ENCODE data around the gene CAMTA1. TPM values are rescaled to one million over a fixed set of nuclear protein-coding genes. Genes with fewer than 3 reads are reported as not detected.

CAMTA1 gene
- total and polyA plus RNA-seq, 8 donors: 13.0 to 54.2 (median 23.6) TPM

GRCh38 chr1:7420098-7420445 is 634.8 kb downstream of the CAMTA1 start:
- Histone ChIP-seq H3K4me1 (no peaks in the 10 kb centered on the region), H3K36me3 (no peaks in the 10 kb centered on the region), H3K27me3 (no peaks in the 10 kb centered on the region), H3K4me3 (no peak overlapping the region), H3K9me3 (no peaks in the 10 kb centered on the region), H3K27ac (no peak overlapping the region)
- no peak for FAIRE-seq
- ATAC-seq: no peak
- intact Hi-C loops (cut with DNase I): no loop called here
- peak in 3 of 6 donors; percentile 1 to 22 (median 8) for DNase-seq
- TF ChIP-seq, protein P1, sequence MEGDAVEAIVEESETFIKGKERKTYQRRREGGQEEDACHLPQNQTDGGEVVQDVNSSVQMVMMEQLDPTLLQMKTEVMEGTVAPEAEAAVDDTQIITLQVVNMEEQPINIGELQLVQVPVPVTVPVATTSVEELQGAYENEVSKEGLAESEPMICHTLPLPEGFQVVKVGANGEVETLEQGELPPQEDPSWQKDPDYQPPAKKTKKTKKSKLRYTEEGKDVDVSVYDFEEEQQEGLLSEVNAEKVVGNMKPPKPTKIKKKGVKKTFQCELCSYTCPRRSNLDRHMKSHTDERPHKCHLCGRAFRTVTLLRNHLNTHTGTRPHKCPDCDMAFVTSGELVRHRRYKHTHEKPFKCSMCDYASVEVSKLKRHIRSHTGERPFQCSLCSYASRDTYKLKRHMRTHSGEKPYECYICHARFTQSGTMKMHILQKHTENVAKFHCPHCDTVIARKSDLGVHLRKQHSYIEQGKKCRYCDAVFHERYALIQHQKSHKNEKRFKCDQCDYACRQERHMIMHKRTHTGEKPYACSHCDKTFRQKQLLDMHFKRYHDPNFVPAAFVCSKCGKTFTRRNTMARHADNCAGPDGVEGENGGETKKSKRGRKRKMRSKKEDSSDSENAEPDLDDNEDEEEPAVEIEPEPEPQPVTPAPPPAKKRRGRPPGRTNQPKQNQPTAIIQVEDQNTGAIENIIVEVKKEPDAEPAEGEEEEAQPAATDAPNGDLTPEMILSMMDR (IDR thresholded peaks at IDR 0.05): no peak
- 72 to 75% methylated on average over 9 of the region's 9 CpGs for WGBS, 2 donors

DNA sequence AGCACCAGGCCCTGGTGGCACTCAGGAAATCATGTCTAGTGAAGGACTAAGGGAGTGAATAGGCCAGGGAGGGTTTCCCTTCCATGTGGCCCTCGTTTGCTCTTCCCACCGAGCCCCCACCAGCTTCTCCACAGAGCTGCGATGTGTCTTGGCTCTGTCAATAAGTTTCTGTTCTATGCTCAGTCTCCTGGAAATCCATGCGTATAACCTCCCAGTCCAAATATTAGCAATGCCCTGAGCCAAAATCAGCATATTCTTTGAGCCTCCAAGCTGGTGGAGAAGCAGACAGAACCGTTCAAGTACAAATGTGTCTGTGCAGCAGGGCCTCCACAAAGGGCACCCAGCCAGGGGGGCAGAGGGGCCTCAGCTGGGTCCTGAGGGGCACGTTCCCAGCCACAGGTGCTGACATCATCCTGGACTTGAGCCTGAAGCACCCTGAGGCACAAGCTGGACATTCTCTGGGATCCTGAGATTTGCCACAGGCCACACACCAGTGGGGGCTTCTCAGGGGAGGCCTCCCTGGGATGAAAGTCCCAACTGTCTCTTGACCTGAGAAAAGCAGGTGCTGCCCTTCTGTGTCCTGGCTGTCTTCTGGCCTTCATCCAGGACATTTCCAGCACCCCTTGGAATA is 635.3 kb downstream of the CAMTA1 start:
- Histone ChIP-seq H3K27me3 (no peaks in the 10 kb centered on the region), H3K36me3 (no peaks in the 10 kb centered on the region), H3K4me3 (no peak overlapping the region), H3K9me3 (no peaks in the 10 kb centered on the region), H3K4me1 (no peaks in the 10 kb centered on the region), H3K27ac (no peak overlapping the region)
- intact Hi-C loops (cut with DNase I): no loop called here
- ATAC-seq (no peak), DNase-seq (peak in 3 of 6 donors; percentile 4 to 29 (median 9)), FAIRE-seq (no peak)
- WGBS, 2 donors: 69 to 71% methylated on average over 6 of the region's 6 CpGs
- TF ChIP-seq, protein P1 (IDR thresholded peaks at IDR 0.05): no peak

GRCh38 chr1:7421471-7422075 is 636.3 kb downstream of the CAMTA1 start:
- TF ChIP-seq, protein P1 (IDR thresholded peaks at IDR 0.05): no peak
- Histone ChIP-seq H3K27ac (no peak overlapping the region), H3K9me3 (no peaks in the 10 kb centered on the region), H3K4me3 (no peak overlapping the region), H3K4me1 (no peaks in the 10 kb centered on the region), H3K36me3 (no peaks in the 10 kb centered on the region), H3K27me3 (no peaks in the 10 kb centered on the region)
- no peak for FAIRE-seq
- DNase-seq: peak in 2 of 6 donors; percentile 2 to 22
- ATAC-seq: no peak
- 80 to 81% methylated on average over 12 of the region's 12 CpGs for WGBS, 2 donors
- intact Hi-C loops (cut with DNase I): no loop called here

- H3K9me3 ChIP-seq: no peaks in the 10 kb centered on the region
- WGBS, 2 donors: 92 to 98% methylated on average over 6 of the region's 6 CpGs
- intact Hi-C loops (cut with DNase I): no loop called here
- TF ChIP-seq, protein P1 (IDR thresholded peaks at IDR 0.05): no peak
- no peaks in the 10 kb centered on the region for H3K27me3 ChIP-seq
- no peaks in the 10 kb centered on the region for H3K36me3 ChIP-seq
- no peak for FAIRE-seq
- peak in 2 of 6 donors; percentile 7 to 21 for DNase-seq
- H3K4me3 ChIP-seq: no peak overlapping the region
- no peaks in the 10 kb centered on the region for H3K4me1 ChIP-seq
- H3K27ac ChIP-seq: no peak overlapping the region
- no peak for ATAC-seq
These were observed 636.8 kb downstream of the CAMTA1 start for GRCh38 chr1:7422081-7422480.

DNA sequence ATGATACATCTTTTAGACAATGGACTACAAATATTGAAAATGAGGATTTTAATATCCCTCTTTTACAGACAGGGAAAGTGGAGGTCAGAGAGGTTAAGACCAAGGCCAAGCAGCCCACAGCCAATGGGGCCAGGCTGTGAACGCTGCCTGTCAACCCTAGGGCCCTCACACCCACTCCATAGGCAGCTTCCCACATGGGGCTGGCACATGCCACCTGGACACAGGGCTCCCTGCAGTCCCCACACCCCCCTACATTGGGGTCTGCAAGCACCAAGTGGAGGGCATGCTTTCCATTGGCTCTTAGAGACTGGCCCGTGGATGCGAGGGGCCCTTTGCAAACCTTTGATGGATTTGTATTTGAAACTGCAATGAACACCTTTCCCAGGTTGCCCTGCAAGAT is 637.3 kb downstream of the CAMTA1 start:
- 88 to 95% methylated on average over 3 of the region's 3 CpGs for WGBS, 2 donors
- DNase-seq (peak in 1 of 6 donors; percentile 13), ATAC-seq (no peak), FAIRE-seq (no peak)
- Histone ChIP-seq H3K4me1 (no peaks in the 10 kb centered on the region), H3K9me3 (no peaks in the 10 kb centered on the region), H3K27ac (no peak overlapping the region), H3K4me3 (no peak overlapping the region), H3K36me3 (no peaks in the 10 kb centered on the region), H3K27me3 (no peaks in the 10 kb centered on the region)
- TF ChIP-seq, protein P1 (IDR thresholded peaks at IDR 0.05): no peak
- intact Hi-C loops (cut with DNase I): no loop called here
